ENCODE results near the gene TM6SF1.

Gene TM6SF1

GRCh38 chr15:83115410-83115809 lies 8.0 kb downstream of the TM6SF1 start:
- no peak for DNase-seq (ENCODE audit: low read depth)
- H3K4me3 ChIP-seq (ENCODE audit: low read depth, low read length): no peak overlapping the region
- no peak for TF ChIP-seq CTCF (IDR thresholded peaks at IDR 0.05; ENCODE audit: control insufficient read depth, extremely low read depth, insufficient read depth)

- DNase-seq (ENCODE audit: low read depth): no peak
Observed at GRCh38 chr15:83115831-83116565, 8.6 kb downstream of the TM6SF1 start.

GRCh38 chr15:83118291-83118827 lies 10.9 kb downstream of the TM6SF1 start:
- no peak overlapping the region for H3K4me3 ChIP-seq (ENCODE audit: low read depth, low read length)
- no peak for DNase-seq (ENCODE audit: low read depth)
- no peak for TF ChIP-seq CTCF (IDR thresholded peaks at IDR 0.05; ENCODE audit: control insufficient read depth, extremely low read depth, insufficient read depth)

More at GRCh38 chr15:83115831-83116565, 8.6 kb downstream of the TM6SF1 start:
- TF ChIP-seq CTCF (IDR thresholded peaks at IDR 0.05; ENCODE audit: control insufficient read depth, extremely low read depth, insufficient read depth): no peak
- H3K4me3 ChIP-seq (ENCODE audit: low read depth, low read length): no peak overlapping the region

GRCh38 chr15:83118968-83119367 lies 11.5 kb downstream of the TM6SF1 start:
- TF ChIP-seq CTCF (IDR thresholded peaks at IDR 0.05; ENCODE audit: control insufficient read depth, extremely low read depth, insufficient read depth): no peak
- H3K4me3 ChIP-seq (ENCODE audit: low read depth, low read length): no peak overlapping the region
- DNase-seq (ENCODE audit: low read depth): no peak

GRCh38 chr15:83119968-83120581 lies 12.6 kb downstream of the TM6SF1 start:
- no peak for TF ChIP-seq CTCF (IDR thresholded peaks at IDR 0.05; ENCODE audit: control insufficient read depth, extremely low read depth, insufficient read depth)
- H3K4me3 ChIP-seq (ENCODE audit: low read depth, low read length): no peak overlapping the region
- no peak for DNase-seq (ENCODE audit: low read depth)

GRCh38 chr15:83123529-83123928 lies 16.1 kb downstream of the TM6SF1 start:
- DNase-seq (ENCODE audit: low read depth): peak; percentile 83
- TF ChIP-seq CTCF (IDR thresholded peaks at IDR 0.05; ENCODE audit: control insufficient read depth, extremely low read depth, insufficient read depth): no peak

More at GRCh38 chr15:83123529-83123928, 16.1 kb downstream of the TM6SF1 start:
- no peak overlapping the region for H3K4me3 ChIP-seq (ENCODE audit: low read depth, low read length)
